Liver (tissue), 3 donors: ENCODE measurements around the gene TIRAP.

Experiments used
- GABPA ChIP-seq, 2 donors: IDR thresholded peaks in 1 of 2; conservative IDR thresholded peaks in 1 of 2; 2 replicates each; pipeline ENCODE4 v1.6.1; 2016; ENCODE audit warnings: antibody characterized with exemption in 2 of 2, mild to moderate bottlenecking in 1 of 2, moderate library complexity in 1 of 2
- TF ChIP-seq, protein P1 (sequence below): fragments of 150-350 bp; IDR thresholded peaks from 2 replicates; pipeline ENCODE4 v1.5.1; 2017; ENCODE audit warnings: improper control_type of control experiment, low read depth, low read length; ENCODE audit not compliant: missing input control
- TF ChIP-seq, protein P2 (sequence below): IDR thresholded peaks from 2 replicates; pipeline ENCODE4 v1.6.1; 2016; ENCODE audit warnings: antibody characterized with exemption
- TF ChIP-seq, protein P3 (sequence below): IDR thresholded peaks from 2 replicates; pipeline ENCODE4 v1.6.1; 2016; ENCODE audit warnings: antibody characterized with exemption, mild to moderate bottlenecking
- donor health status: healthy.
- donor health status: healthy.

DNA sequence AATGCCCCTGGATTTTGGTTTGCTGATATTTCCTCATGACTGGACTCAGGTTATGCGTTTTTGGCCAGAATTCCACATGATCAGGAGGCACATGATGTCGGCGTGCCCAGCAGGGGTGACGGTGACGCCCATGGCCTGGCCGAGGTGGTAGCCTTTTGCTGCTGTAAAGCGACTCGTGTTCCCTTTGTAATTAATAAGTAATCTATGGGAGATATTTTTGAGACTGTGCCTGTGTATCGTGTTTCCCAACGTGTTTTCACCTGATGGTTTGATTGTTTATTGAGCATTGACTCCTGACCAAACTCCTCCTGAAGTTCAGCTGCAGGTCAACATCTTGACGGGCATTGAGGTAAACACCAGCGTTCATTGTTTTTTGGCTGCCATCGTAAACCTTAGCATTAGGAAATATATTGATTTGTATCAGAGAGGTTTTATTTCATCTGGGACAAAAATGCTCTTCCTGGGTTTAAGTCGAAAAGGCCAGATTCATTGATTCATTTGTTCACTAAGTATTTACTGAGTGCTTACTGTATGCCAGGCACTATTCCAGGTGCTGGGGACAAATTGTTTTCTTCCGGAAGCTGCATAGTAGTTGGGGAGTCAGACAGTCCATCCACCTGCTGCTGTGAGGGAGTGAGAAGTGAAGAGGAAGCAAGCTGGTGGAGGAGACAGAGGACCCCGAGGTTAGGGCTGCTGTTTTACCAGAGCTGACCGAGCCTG, 44.5 kb downstream of the TIRAP start:
- TF ChIP-seq, protein P1, sequence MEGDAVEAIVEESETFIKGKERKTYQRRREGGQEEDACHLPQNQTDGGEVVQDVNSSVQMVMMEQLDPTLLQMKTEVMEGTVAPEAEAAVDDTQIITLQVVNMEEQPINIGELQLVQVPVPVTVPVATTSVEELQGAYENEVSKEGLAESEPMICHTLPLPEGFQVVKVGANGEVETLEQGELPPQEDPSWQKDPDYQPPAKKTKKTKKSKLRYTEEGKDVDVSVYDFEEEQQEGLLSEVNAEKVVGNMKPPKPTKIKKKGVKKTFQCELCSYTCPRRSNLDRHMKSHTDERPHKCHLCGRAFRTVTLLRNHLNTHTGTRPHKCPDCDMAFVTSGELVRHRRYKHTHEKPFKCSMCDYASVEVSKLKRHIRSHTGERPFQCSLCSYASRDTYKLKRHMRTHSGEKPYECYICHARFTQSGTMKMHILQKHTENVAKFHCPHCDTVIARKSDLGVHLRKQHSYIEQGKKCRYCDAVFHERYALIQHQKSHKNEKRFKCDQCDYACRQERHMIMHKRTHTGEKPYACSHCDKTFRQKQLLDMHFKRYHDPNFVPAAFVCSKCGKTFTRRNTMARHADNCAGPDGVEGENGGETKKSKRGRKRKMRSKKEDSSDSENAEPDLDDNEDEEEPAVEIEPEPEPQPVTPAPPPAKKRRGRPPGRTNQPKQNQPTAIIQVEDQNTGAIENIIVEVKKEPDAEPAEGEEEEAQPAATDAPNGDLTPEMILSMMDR, result no peak
- TF ChIP-seq, protein P2, sequence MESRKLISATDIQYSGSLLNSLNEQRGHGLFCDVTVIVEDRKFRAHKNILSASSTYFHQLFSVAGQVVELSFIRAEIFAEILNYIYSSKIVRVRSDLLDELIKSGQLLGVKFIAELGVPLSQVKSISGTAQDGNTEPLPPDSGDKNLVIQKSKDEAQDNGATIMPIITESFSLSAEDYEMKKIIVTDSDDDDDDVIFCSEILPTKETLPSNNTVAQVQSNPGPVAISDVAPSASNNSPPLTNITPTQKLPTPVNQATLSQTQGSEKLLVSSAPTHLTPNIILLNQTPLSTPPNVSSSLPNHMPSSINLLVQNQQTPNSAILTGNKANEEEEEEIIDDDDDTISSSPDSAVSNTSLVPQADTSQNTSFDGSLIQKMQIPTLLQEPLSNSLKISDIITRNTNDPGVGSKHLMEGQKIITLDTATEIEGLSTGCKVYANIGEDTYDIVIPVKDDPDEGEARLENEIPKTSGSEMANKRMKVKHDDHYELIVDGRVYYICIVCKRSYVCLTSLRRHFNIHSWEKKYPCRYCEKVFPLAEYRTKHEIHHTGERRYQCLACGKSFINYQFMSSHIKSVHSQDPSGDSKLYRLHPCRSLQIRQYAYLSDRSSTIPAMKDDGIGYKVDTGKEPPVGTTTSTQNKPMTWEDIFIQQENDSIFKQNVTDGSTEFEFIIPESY, result peak; percentile 81
- TF ChIP-seq GABPA (IDR thresholded peaks at IDR 0.05 in 1 of 2, conservative IDR thresholded peaks at IDR 0.05 in 1 of 2), result peak in 1 of 2 donors; percentile 47
- TF ChIP-seq, protein P3, sequence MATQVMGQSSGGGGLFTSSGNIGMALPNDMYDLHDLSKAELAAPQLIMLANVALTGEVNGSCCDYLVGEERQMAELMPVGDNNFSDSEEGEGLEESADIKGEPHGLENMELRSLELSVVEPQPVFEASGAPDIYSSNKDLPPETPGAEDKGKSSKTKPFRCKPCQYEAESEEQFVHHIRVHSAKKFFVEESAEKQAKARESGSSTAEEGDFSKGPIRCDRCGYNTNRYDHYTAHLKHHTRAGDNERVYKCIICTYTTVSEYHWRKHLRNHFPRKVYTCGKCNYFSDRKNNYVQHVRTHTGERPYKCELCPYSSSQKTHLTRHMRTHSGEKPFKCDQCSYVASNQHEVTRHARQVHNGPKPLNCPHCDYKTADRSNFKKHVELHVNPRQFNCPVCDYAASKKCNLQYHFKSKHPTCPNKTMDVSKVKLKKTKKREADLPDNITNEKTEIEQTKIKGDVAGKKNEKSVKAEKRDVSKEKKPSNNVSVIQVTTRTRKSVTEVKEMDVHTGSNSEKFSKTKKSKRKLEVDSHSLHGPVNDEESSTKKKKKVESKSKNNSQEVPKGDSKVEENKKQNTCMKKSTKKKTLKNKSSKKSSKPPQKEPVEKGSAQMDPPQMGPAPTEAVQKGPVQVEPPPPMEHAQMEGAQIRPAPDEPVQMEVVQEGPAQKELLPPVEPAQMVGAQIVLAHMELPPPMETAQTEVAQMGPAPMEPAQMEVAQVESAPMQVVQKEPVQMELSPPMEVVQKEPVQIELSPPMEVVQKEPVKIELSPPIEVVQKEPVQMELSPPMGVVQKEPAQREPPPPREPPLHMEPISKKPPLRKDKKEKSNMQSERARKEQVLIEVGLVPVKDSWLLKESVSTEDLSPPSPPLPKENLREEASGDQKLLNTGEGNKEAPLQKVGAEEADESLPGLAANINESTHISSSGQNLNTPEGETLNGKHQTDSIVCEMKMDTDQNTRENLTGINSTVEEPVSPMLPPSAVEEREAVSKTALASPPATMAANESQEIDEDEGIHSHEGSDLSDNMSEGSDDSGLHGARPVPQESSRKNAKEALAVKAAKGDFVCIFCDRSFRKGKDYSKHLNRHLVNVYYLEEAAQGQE, result peak; percentile 58
